ENCODE results near the gene RIN3. TPM values are rescaled to one million over a fixed set of nuclear protein-coding genes. Genes with fewer than 3 reads are reported as not detected.

RIN3 gene
- total and polyA plus RNA-seq, 7 experiments from 2014 or later = 27.2 to 182 (median 114) TPM

- peak in 1 of 9 donors; percentile 25 for DNase-seq
- peaks cover 56 to 61% of the 10 kb centered on the region in 2 donors for H3K4me1 ChIP-seq (ENCODE audit: control insufficient read depth in 2 of 2, insufficient read depth in 2 of 2, low read length in 2 of 2)
- ChIA-PET CTCF (interaction anchor here (1.5 to 7.7 kb wide), 7 partner anchors 11 to 39 kb away, joined by 3 to 101 read pairs (median 5); no protein-coding TSS in a partner anchor), POLR2A (interaction anchor here (0.5 to 20.6 kb wide), 22 partner anchors 10 to 534 kb away, joined by 3 to 341 read pairs (median 3); no protein-coding TSS in a partner anchor)
- H3K4me3 Mint-ChIP-seq = peak overlapping the region; percentile 99 to 100 (median 100)
- peak overlapping the region; percentile 90 for H3K27ac ChIP-seq (ENCODE audit: low read depth, low read length)
- peaks cover 0 to 3% (median 0%) of the 10 kb centered on the region in 11 donors for H3K9me3 Mint-ChIP-seq
- peak overlapping the region; percentile 82 for H3K4me3 ChIP-seq (ENCODE audit: low read length)
- H3K27me3 ChIP-seq (ENCODE audit: control insufficient read depth in 2 of 2, insufficient read depth in 2 of 2, low read length in 2 of 2) = no peaks in the 10 kb centered on the region
- peaks cover 21 to 42% (median 33%) of the 10 kb centered on the region in 5 donors for H3K36me3 Mint-ChIP-seq
- no peaks in the 10 kb centered on the region for H3K9me3 ChIP-seq (ENCODE audit: control insufficient read depth in 2 of 3, low read length in 3 of 3)
- peaks cover 66 to 83% (median 71%) of the 10 kb centered on the region in 7 donors for H3K4me1 Mint-ChIP-seq
- intact Hi-C loops (cut with micrococcal nuclease) = loop anchor here (2.0 to 10.0 kb wide), 4 partner anchors 66 to 1238 kb away; partner anchors contain the start of gene CCDC88C (in 1 of the 2)
- H3K36me3 ChIP-seq (ENCODE audit: control insufficient read depth in 2 of 3, insufficient read depth in 3 of 3, low read length in 3 of 3) = peaks cover 0 to 40% (median 0%) of the 10 kb centered on the region in 3 experiments
- no peaks in the 10 kb centered on the region for H3K27me3 Mint-ChIP-seq
- peak overlapping the region; percentile 94 to 100 (median 99) for H3K27ac Mint-ChIP-seq
- ATAC-seq = no peak
Observed at GRCh38 chr14:92653162-92653651, 139.6 kb downstream of the RIN3 start.

DNA sequence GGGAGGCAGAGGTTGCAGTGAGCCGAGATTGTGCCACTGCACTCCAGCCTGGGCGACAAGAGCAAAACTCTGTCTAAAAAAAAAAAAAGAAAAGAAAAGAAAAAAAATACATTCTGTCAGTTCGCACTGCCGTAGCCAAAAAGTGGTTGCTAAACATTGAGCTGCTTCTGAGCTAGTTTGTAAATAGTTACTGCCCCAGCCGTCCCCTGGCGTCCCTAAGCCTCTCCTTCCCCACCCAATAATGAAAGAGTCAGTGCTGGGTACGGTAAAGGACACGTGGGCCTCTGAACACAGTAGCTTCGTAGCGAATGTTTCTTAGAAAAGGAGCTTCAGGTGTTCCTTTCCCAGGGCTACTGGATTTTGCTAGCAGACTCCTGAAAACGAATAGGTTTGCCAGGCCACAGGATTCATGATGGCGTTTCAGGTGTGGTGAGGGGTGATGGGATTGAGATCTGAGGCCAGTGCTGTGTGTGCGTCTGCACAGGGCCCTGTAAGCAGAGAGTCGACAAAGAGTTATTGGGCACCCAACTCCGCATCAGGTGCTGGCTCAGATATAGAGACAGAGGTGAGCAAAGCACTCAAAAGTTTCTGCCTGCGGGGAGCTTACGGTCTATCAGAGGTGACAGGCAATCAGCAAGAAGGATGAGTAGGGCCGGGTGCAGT lies 140.8 kb downstream of the RIN3 start:
- Mint-ChIP-seq H3K27me3 (no peaks in the 10 kb centered on the region), H3K4me1 (peaks cover 65 to 82% (median 71%) of the 10 kb centered on the region in 7 donors), H3K9me3 (peaks cover 0 to 3% (median 0%) of the 10 kb centered on the region in 11 donors), H3K27ac (peak overlapping the region; percentile 23 to 100 (median 99)), H3K36me3 (peaks cover 25 to 52% (median 40%) of the 10 kb centered on the region in 5 donors), H3K4me3 (peak overlapping the region; percentile 99 to 100 (median 100))
- H3K4me3 ChIP-seq (ENCODE audit: low read length) = peak overlapping the region; percentile 82
- H3K27me3 ChIP-seq (ENCODE audit: control insufficient read depth in 2 of 2, insufficient read depth in 2 of 2, low read length in 2 of 2) = no peaks in the 10 kb centered on the region
- DNase-seq (peak in 4 of 9 donors; percentile 30 to 39 (median 35)), ATAC-seq (no peak)
- ChIA-PET CTCF (interaction anchor here (1.0 to 7.7 kb wide), 6 partner anchors 14 to 68 kb away, joined by 3 to 101 read pairs (median 4); no protein-coding TSS in a partner anchor), POLR2A (interaction anchor here (0.7 to 20.6 kb wide), 15 partner anchors 8 to 533 kb away, joined by 3 to 341 read pairs (median 4); partner anchors contain the start of genes CPSF2 and NDUFB1)
- H3K9me3 ChIP-seq (ENCODE audit: control insufficient read depth in 2 of 3, low read length in 3 of 3) = no peaks in the 10 kb centered on the region
- intact Hi-C loops (cut with micrococcal nuclease) = loop anchor here (1.0 to 10.0 kb wide), 4 partner anchors 11 to 1240 kb away; partner anchors contain the start of gene CCDC88C (in 1 of the 2)
- peaks cover 56 to 63% of the 10 kb centered on the region in 2 donors for H3K4me1 ChIP-seq (ENCODE audit: control insufficient read depth in 2 of 2, insufficient read depth in 2 of 2, low read length in 2 of 2)
- H3K27ac ChIP-seq (ENCODE audit: low read depth, low read length) = peak overlapping the region; percentile 90
- H3K36me3 ChIP-seq (ENCODE audit: control insufficient read depth in 2 of 3, insufficient read depth in 3 of 3, low read length in 3 of 3) = peaks cover under 1 to 52% (median 5%) of the 10 kb centered on the region in 3 experiments

GRCh38 chr14:92655419-92656201 lies 142.0 kb downstream of the RIN3 start:
- CTCF ChIA-PET = interaction anchor here (1.4 to 3.1 kb wide), 2 partner anchors 41 to 69 kb away, joined by 3 to 24 read pairs; no protein-coding TSS in a partner anchor
- intact Hi-C loops (cut with micrococcal nuclease) = loop anchor here in 1 of 2 donors (10.0 kb wide), 2 partner anchors 781 to 1241 kb away; partner anchors contain the start of gene CCDC88C
- H3K4me1 ChIP-seq (ENCODE audit: control insufficient read depth in 2 of 2, insufficient read depth in 2 of 2, low read length in 2 of 2) = peaks cover 54 to 56% of the 10 kb centered on the region in 2 donors
- peak overlapping the region; percentile 63 for H3K4me3 ChIP-seq (ENCODE audit: low read length)
- peaks cover 66 to 82% (median 71%) of the 10 kb centered on the region in 7 donors for H3K4me1 Mint-ChIP-seq
- H3K36me3 Mint-ChIP-seq = peaks cover 25 to 63% (median 49%) of the 10 kb centered on the region in 5 donors
- no peaks in the 10 kb centered on the region for H3K27me3 ChIP-seq (ENCODE audit: control insufficient read depth in 2 of 2, insufficient read depth in 2 of 2, low read length in 2 of 2)
- peak overlapping the region; percentile 67 to 99 (median 95) for H3K27ac Mint-ChIP-seq
- ATAC-seq (no peak), DNase-seq (no peak)
- POLR2A ChIA-PET = interaction anchor here (0.8 to 20.6 kb wide), 5 partner anchors 11 to 59 kb away, joined by 3 to 341 read pairs (median 10); no protein-coding TSS in a partner anchor
- H3K36me3 ChIP-seq (ENCODE audit: control insufficient read depth in 2 of 3, insufficient read depth in 3 of 3, low read length in 3 of 3) = peaks cover 7 to 64% (median 17%) of the 10 kb centered on the region in 3 experiments
- no peaks in the 10 kb centered on the region for H3K9me3 ChIP-seq (ENCODE audit: control insufficient read depth in 2 of 3, low read length in 3 of 3)
- peak overlapping the region; percentile 90 for H3K27ac ChIP-seq (ENCODE audit: low read depth, low read length)
- H3K9me3 Mint-ChIP-seq = peaks cover 0 to 3% (median 0%) of the 10 kb centered on the region in 11 donors
- peak overlapping the region; percentile 67 to 100 (median 100) for H3K4me3 Mint-ChIP-seq
- no peaks in the 10 kb centered on the region for H3K27me3 Mint-ChIP-seq

GRCh38 chr14:92656306-92657081 lies 142.9 kb downstream of the RIN3 start:
- peak overlapping the region; percentile 67 to 100 (median 100) for H3K4me3 Mint-ChIP-seq
- POLR2A ChIA-PET = interaction anchor here (0.7 to 20.6 kb wide), 7 partner anchors 10 to 60 kb away, joined by 3 to 341 read pairs (median 5); no protein-coding TSS in a partner anchor
- peak overlapping the region; percentile 67 to 99 (median 95) for H3K27ac Mint-ChIP-seq
- Histone ChIP-seq H3K4me1 (ENCODE audit: control insufficient read depth in 2 of 2, insufficient read depth in 2 of 2, low read length in 2 of 2) (peaks cover 51 to 53% of the 10 kb centered on the region in 2 donors), H3K27me3 (ENCODE audit: control insufficient read depth in 2 of 2, insufficient read depth in 2 of 2, low read length in 2 of 2) (no peaks in the 10 kb centered on the region), H3K27ac (ENCODE audit: low read depth, low read length) (peak overlapping the region; percentile 90), H3K4me3 (ENCODE audit: low read length) (peak overlapping the region; percentile 63), H3K9me3 (ENCODE audit: control insufficient read depth in 2 of 3, low read length in 3 of 3) (no peaks in the 10 kb centered on the region), H3K36me3 (ENCODE audit: control insufficient read depth in 2 of 3, insufficient read depth in 3 of 3, low read length in 3 of 3) (peaks cover 7 to 73% (median 23%) of the 10 kb centered on the region in 3 experiments)
- peaks cover 61 to 78% (median 72%) of the 10 kb centered on the region in 7 donors for H3K4me1 Mint-ChIP-seq
- intact Hi-C loops (cut with micrococcal nuclease) = loop anchor here in 1 of 2 donors (10.0 kb wide), 2 partner anchors 782 to 1242 kb away; partner anchors contain the start of gene CCDC88C
- H3K27me3 Mint-ChIP-seq = no peaks in the 10 kb centered on the region
- CTCF ChIA-PET = interaction anchor here (0.6 to 3.1 kb wide), 2 partner anchors 42 to 521 kb away, joined by 3 to 24 read pairs; no protein-coding TSS in a partner anchor
- H3K36me3 Mint-ChIP-seq = peaks cover 25 to 67% (median 58%) of the 10 kb centered on the region in 5 donors
- ATAC-seq (no peak), DNase-seq (no peak)
- H3K9me3 Mint-ChIP-seq = peaks cover 0 to 3% (median 0%) of the 10 kb centered on the region in 11 donors

- peak overlapping the region in 9 of 10 donors; percentile 93 to 100 (median 100) for H3K4me3 Mint-ChIP-seq
- Histone ChIP-seq H3K4me3 (ENCODE audit: low read length) (peak overlapping the region; percentile 21), H3K4me1 (ENCODE audit: control insufficient read depth in 2 of 2, insufficient read depth in 2 of 2, low read length in 2 of 2) (peaks cover 44 to 53% of the 10 kb centered on the region in 2 donors), H3K27ac (ENCODE audit: low read depth, low read length) (peak overlapping the region; percentile 90), H3K9me3 (ENCODE audit: control insufficient read depth in 2 of 3, low read length in 3 of 3) (no peaks in the 10 kb centered on the region), H3K27me3 (ENCODE audit: control insufficient read depth in 2 of 2, insufficient read depth in 2 of 2, low read length in 2 of 2) (no peaks in the 10 kb centered on the region), H3K36me3 (ENCODE audit: control insufficient read depth in 2 of 3, insufficient read depth in 3 of 3, low read length in 3 of 3) (peaks cover 7 to 75% (median 28%) of the 10 kb centered on the region in 3 experiments)
- DNase-seq = no peak
- ATAC-seq = peak; percentile 36
- intact Hi-C loops (cut with micrococcal nuclease) = loop anchor here in 1 of 2 donors (10.0 kb wide), 2 partner anchors 783 to 1243 kb away; partner anchors contain the start of gene CCDC88C
- ChIA-PET CTCF (interaction anchor here (3.1 kb wide), 1 partner anchor 43 kb away, joined by 24 read pairs; no protein-coding TSS in a partner anchor), POLR2A (interaction anchor here (2.7 to 20.6 kb wide), 3 partner anchors 9 to 40 kb away, joined by 10 to 341 read pairs (median 47); no protein-coding TSS in a partner anchor)
- H3K9me3 Mint-ChIP-seq = peaks cover 0 to 3% (median 0%) of the 10 kb centered on the region in 11 donors
- peaks cover 69 to 89% (median 83%) of the 10 kb centered on the region in 7 donors for H3K4me1 Mint-ChIP-seq
- H3K27ac Mint-ChIP-seq = peak overlapping the region; percentile 8 to 99 (median 95)
- no peaks in the 10 kb centered on the region for H3K27me3 Mint-ChIP-seq
- H3K36me3 Mint-ChIP-seq = peaks cover 25 to 75% (median 69%) of the 10 kb centered on the region in 5 donors
Observed at GRCh38 chr14:92657457-92658142, 144.0 kb downstream of the RIN3 start.

All from naive thymus-derived CD4-positive, alpha-beta T cell (primary cell).